GM10847 (cell line): ENCODE measurements around the gene ERRFI1.

Source experiments
- POLR2A ChIP-seq: IDR thresholded peaks from 2 replicates; pipeline ENCODE4 v1.6.1; 2011; ENCODE audit not compliant: insufficient read length; ENCODE audit errors: extremely low read depth

Gene ERRFI1

DNA sequence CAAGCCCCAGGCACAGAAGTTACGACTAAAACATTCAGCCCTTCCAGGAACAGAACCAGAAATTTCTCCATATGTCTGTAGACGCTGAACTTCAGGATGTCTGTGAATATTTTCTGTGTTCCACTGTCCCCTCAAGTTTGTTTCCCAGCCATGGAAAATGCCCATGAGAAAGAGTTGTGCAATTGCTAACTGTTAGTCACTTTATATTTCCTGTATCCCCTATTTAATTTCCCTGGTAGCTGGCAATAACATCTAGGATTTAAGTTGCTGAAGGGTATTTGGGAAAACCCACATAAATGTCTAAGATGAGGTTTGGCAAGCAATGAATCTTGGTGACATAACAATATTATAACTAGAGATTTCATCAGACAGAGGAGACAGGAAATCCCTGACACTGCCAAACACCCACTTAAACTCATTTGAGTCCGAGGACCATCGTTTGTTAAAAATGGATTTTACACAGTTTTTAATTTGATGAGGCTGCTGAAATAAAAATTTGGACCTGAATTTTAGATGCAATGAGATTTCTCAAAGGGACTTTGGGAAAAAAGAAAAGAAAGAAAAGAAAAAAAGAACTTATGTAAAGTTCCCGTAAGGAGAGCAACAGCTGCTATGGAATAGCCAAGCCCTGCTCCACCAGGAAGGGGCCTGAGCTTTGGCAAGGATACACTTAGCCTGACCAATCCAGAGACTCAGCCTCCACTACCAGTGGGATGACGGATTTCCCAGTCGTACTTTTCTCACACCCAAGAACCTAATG lies 21.8 kb upstream of the ERRFI1 start:
- no peak for TF ChIP-seq POLR2A

DNA sequence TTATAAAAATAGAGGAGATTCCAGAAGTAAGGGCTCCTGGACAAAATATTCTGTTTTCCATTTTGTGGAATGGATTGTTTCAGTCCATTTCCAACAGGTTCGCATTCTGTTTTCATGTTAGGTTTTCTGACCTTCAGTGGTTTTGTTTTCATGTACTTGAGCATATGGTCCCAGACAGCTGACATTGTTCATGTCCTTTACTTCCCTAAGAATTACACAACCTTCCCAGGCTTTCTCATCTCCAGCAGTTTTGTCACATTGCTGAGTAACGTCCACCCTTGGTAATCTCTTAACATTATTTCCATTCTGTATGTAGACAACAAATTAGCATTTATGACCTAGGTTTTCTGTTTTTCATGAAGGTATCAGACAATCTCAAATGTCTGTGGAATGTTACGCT lies 21.0 kb upstream of the ERRFI1 start:
- no peak for TF ChIP-seq POLR2A

DNA sequence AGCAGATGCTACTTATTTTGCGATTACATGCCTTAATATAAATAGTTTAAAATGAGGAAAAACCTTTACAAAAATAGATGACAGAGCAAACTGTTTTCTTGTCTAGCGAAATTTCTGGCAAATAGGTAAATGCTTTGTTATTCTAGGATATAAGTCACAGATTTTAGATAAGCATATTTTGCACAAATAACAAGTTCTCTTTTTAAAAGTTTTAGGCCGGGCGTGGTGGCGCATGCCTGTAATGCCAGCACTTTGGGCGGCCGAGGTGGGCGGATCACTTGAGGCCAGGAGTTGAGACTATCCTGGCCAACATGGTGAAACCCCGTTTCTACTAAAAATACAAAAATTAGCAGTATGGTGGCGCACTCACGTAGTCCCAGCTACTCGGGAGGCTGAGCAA lies 20.3 kb upstream of the ERRFI1 start:
- no peak for TF ChIP-seq POLR2A

DNA sequence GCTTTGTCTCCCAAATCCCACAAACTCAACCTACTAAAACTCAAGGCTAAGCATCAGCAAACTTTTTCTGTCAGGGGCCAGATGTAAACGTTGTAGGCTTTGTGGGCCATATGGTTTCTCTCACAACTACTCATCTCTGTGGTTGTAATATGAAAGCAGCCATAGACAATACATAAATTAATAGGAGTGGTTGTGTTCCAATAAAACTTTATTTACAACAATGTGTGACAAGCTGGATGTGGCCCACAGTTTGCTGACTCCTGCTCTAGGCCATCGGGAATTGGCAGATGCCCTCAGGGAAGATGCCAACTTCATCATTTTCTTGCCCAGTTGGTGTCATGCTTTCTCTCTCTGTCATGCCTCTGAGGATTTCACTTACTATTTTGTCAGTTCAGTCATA lies 17.5 kb upstream of the ERRFI1 start:
- no peak for TF ChIP-seq POLR2A

DNA sequence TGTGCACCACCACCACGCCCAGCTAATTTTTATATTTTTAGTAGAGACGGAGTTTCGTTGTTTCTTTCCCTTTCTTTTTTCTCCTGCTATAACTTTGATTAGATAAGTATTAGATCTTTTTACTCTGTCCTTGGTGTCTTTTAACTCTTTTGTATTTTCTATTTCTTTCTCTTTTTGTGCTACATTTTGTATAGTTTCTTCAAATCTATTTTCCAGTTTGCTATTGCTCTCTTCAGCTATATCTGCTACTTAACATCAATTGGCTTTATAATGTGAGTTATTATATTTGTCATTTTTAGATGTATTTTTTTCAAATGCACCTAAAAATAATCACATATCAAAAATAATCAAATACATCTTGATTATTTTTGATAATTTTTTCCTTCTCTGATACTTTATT lies 16.0 kb upstream of the ERRFI1 start:
- TF ChIP-seq POLR2A, result no peak

DNA sequence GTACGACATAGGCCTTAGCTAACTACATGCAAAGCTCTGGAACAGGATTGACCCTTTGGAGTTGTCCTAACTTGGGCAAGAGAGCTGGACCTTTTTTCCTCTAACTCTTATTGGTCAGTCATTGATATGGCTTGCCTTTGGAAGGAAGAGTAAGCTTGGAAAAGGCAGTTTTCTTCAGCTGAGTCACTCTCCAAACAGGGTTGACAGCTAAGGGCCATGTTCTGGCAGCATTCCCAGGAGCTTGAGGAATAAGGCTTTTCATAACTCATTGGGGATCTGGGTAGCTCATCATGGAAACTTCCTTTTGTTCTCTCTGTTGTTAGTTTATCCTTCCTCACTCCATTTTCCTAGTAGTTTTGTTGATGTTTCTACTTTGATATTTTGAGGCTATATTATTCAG lies 14.5 kb upstream of the ERRFI1 start:
- TF ChIP-seq POLR2A, result no peak

DNA sequence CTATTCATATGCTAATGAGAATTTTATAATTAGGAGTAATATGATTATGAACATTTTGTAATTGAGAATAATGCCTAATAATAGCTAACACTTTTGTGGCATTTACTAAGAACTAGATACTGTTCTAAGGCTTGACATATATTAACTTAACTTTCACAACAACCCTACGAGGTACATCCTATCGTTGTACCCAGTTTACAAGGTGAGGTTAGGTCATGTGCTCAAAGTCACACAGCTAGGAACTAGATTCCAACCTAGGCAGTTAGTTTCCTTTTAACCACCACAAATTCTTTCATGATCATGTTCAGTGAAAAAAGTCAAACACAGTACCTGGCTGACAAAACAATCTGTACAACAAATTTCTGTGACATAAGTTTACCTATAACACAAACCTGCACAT lies 13.0 kb upstream of the ERRFI1 start:
- TF ChIP-seq POLR2A, result no peak

DNA sequence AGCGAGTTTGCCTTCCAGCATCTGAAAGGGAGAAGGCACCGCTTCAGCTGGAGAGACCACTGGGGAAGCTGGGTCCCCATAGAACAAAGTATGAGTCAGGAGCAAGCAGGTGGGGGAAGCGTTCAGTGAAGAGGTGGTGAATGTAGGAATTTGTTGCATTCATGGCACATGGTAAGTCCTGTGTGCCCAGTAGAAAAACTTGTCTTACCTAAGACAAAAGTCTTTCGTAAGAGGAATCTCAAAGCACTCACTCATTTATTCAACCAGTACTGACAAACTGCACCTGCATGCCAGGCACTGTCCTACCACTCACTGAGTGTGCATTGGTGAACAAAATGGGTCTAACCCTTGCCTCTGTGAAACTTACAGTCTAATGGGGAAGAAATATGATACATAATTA lies 9.2 kb upstream of the ERRFI1 start:
- no peak for TF ChIP-seq POLR2A

DNA sequence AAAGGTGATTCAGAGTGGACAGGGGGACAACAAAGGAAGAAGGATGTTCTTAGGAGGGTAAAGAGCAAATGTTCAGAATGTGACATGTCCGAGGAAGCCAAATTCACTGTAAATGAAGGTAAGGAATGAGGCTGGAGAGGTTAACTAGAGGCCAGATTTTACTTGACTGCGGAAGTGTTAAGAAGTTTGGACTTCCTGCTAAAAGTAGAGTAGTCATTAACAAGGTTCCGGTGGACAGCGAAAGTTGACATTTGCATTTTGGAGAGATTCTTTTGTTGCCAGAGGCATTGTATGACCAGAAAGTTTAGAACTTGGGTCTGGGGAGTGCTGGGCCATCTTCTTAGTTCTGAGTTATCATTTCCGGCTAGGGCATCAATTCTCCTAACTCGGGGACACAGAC lies 7.2 kb upstream of the ERRFI1 start:
- no peak for TF ChIP-seq POLR2A

DNA sequence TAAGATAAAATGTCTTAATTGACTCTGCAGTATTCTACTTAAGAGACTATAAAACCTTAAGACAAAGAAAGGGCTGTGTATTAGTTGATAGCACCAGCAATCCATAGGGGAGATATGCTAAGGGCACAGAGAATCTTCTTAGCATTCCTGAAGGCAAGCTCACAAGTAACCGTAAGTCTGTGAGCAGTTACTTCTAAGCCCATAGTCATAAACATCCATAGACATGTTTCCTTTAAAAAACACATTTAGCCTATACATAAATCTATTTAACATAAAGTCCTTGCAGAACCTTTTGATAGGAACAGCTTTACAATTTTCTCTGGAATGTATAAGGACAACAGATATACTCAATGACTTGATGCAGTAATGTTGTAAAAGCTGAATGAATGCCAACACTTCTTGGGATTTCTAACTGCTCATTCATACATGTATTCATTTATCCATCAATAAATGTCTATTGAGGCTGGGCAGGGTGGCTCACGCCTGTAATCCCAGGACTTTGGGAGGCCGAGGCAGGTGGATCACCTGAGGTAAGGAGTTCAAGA lies 6.3 kb upstream of the ERRFI1 start:
- no peak for TF ChIP-seq POLR2A

DNA sequence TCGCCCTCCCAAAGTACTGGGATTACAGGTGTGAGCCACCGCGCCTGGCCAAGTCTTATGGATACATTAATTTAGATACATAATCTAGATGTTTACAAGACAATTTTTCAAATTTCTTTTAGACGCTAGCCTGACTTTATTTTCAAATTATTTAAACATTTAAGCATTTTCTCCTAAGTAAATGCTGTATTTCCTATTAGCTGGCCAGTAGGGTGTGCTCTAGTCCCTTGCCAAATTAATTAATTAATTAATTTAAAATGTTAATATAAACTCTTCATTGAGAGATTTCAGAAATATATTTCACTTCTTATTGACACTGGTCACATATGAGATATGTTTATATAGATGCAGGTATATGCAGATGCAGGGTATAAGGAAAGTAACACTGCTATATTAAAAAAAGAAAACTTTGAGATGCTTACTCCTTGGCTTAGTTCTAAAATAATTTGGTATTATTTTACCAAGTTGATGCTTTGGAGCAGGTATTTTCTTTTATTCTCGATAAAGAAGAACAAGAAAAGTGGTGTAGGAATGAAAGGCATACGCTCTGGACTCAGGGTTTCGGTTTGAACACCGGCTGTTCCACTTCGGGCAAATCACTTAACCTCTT lies 5.2 kb upstream of the ERRFI1 start:
- TF ChIP-seq POLR2A, result no peak

DNA sequence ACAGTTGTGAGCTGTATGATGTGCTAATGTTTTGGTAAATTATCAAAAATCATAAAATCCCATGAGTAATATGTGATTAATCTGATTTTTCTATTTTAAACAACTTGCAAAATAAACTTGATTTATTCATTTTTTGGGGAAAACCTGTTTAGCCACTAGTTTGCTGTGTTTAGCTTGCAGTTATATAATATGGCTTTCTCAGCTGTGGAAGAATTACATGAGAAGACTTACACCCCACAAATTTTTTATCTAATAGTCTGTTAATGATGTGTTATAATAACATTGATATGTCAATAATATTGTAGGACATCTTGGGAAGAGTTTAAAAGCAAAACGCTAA lies 2.4 kb upstream of the ERRFI1 start:
- no peak for TF ChIP-seq POLR2A

DNA sequence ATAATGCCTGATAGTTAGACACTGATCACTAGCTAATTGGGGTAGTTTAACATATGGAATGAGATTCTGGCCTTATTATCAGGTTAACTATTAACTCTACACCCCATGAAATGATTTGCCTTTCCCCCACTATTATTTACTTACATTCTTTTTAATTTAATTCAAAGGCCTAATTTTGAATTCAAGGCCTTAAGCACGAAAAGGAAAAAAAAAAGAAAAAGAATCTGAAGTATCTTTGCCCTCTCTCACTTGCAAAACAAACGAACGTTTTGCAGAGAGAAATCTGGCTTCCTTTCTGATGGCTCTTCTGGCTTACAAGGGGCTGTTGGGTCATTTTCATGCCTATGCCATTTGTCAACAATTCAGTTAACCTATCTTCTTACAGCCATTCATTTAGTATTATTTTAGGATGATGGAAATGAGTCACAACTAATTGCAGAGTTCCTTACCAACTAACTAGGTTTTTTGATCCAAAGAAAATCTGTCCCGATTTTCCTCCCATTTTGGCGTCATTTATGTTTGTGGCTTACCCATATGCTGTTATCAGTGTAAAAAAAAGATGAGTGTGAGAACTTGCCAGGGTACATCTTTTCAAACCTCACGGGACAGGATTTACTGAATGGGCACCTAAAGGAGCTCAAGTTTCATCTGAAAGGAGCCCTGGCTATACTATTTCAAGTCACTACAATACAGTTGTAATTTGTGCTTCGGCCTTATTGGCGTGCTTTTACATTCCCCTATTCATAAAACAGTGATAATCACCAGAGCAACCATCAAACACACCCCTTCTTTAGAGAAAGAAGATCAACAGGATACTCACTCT lies 1.9 kb upstream of the ERRFI1 start:
- TF ChIP-seq POLR2A, result no peak

DNA sequence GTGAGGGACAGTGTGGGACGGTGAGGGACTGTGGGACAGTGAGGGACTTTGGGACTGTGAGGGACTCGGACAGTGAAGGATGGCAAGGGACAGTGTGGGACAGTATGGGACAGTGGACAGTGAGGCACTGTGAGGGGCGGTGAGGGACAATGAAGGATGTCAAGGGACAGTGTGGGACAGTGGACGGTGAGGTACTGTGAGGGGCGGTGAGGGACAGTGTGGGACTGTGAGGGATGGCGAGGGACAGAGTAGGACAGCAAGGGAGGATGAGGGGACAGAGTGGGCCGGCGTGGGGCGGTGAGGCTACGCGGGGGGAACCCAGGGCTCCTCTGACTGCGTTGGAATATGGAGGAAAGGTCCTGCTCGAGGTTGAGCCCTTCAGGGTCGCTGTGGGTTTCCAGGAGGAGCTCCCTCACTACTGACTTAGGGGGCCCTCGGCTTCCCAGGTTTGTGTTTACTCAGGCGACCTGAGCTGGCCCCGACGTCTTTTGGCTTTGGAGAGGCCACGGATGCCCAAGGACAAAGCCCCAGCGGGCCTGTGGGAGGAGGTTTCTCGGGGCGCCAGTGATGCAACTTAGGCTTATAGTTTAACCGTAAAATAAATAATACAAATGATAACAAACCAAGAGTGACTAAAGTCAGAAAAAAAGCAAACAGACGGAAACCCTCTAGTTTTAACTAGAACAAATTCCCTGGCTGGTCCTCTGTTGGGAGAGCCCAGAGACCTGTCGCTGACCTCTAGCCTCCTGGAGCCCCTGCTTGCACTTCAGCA lies 1.1 kb upstream of the ERRFI1 start:
- no peak for TF ChIP-seq POLR2A

DNA sequence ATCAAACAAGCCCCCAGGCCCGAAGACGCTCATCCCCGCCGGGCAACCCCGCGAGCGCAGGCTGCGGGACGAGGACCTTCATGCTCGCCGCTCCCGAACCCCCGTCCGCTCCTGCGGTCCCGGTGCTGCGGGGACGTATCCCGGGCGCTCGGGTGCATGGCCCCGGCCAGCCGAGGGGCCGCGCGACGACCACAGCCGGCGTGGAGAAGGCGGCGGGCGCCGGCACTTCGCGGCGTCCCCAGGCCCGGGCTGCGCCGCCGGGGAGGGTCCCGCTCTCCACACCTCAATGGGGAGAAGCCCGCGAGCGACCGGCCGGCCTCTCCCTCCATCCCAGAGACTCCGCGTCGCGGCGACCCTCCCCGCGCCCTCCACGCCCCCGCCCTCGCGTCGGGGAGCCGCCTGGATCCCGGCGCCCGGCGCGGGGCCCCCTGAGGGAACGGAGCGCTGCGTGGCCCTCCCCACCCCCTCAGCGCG lies 401 bp downstream of the ERRFI1 start:
- TF ChIP-seq POLR2A, result no peak

DNA sequence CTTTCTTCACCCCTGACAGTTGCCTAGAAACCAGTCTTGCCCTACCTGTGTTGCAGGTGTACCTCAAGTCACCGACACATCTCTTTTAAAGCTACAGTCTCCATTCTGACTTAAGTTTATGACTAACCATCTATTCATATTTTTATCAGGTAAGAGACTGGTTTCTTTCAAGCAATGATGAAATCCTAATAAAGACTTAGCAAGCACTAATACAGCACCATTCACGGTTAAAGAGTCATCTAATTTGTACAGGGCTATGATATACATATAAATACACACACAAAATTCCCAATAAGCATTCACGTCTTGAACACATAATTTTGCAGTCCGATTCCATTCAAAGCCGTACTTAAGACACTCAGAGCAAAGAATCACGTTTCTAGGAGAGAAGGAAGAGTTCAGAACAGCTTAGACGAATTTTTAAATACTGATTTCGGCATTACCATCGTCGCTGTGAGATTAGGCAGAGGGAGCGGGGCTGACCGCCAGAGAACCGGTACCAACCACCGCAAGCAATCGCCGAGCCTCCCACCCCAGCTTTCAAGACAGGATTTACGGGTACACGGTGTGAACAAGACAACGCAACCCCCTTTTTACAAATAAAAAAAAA lies 943 bp downstream of the ERRFI1 start:
- TF ChIP-seq POLR2A, result no peak
